Omental fat pad (tissue), 4 donors: ENCODE data around the gene ESPN. TPM values are rescaled to one million over a fixed set of nuclear protein-coding genes. Genes with fewer than 3 reads are reported as not detected.

Experiments used
- ATAC-seq: fragments of 150-250 bp; one replicate; pipeline ENCODE4 v1.9.1; 2016; ENCODE audit warnings: mild to moderate bottlenecking, moderate library complexity; ENCODE audit not compliant: low FRiP score
- DNase-seq: peaks from one replicate; pipeline ENCODE4 v3.0.0-alpha.2; 2019; ENCODE audit warnings: low spot score
- CTCF ChIP-seq, 3 donors: fragments of 450-650 bp; IDR thresholded peaks; one replicate each; pipeline ENCODE4 v1.5.1; 2016 to 2017; ENCODE audit warnings: antibody characterized with exemption in 3 of 3, mild to moderate bottlenecking in 3 of 3, moderate library complexity in 2 of 3
- total RNA-seq, 4 donors: library from RNA; depleted of rRNA; stranded (reverse); fragments of >200 nt; gene quantifications; one replicate each; pipeline ENCODE4 v1.1.0, GENCODE V29; 2016

Gene ESPN
- total RNA-seq, 4 donors from 2014 or later, result 0.12 TPM; not detected in 3

GRCh38 chr1:6410248-6410893 lies 14.2 kb upstream of the ESPN start:
- no peak for TF ChIP-seq CTCF (IDR thresholded peaks at IDR 0.05)
- DNase-seq (no peak), ATAC-seq (no peak)

- DNase-seq (no peak), ATAC-seq (no peak)
- TF ChIP-seq CTCF (IDR thresholded peaks at IDR 0.05), result no peak
These were observed 11.7 kb upstream of the ESPN start for GRCh38 chr1:6412896-6413295.

GRCh38 chr1:6414443-6414844 lies 10.1 kb upstream of the ESPN start:
- DNase-seq, result no peak
- no peak for ATAC-seq
- no peak for TF ChIP-seq CTCF (IDR thresholded peaks at IDR 0.05)

GRCh38 chr1:6414881-6415626 lies 9.5 kb upstream of the ESPN start:
- DNase-seq (no peak), ATAC-seq (no peak)
- no peak for TF ChIP-seq CTCF (IDR thresholded peaks at IDR 0.05)

GRCh38 chr1:6416295-6416656 lies 8.3 kb upstream of the ESPN start:
- DNase-seq (no peak), ATAC-seq (no peak)
- TF ChIP-seq CTCF (IDR thresholded peaks at IDR 0.05), result no peak

GRCh38 chr1:6416906-6417305 lies 7.7 kb upstream of the ESPN start:
- no peak for TF ChIP-seq CTCF (IDR thresholded peaks at IDR 0.05)
- DNase-seq, result no peak
- ATAC-seq, result no peak
